GM21367 (cell line): Measurements from ENCODE around the gene POLR1D.

Experiments
- ATAC-seq: cut with Tn5 transposase; IDR thresholded peaks from one replicate; pipeline ENCODE4 v1.9.1; 2021; ENCODE audit not compliant: unreplicated experiment

The POLR1D gene

DNA sequence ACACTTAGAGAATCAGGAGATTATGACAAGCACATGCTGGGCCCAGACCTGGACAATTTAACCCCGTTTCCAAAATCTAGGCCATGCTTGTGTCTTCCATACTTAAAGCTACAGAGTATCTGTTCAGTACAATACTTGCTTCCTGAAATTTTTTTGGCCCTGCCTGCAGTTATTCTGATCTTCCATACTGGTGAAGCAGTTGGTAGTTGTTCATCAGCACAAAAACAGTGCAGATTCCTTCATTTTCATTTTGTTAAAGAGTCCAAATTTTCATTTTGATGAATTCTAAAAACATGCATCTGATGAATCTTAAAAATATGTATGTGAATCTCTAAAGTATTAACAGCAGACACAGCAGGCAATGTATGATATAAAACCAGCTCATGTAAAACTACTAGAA lies 49.2 kb downstream of the POLR1D start:
- no peak for ATAC-seq

DNA sequence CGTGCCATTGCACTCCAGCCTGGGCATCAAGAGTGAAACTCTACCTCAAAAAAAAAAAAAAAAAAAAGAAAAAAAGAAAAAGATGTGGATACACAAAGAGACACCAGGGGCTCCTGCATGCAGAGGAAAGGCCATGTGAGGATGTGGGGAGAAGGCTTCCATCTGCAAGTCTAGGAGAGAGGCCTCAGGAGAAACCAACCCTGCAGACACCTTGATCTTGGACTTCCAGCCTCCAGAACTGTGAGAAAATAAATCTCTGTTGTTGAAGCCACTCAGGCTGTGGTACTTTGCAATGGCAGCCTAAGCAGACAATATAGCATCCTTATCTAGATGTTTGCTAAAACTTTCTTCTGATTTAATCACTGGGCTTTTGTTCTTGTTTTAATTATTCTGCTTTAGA lies 50.3 kb downstream of the POLR1D start:
- ATAC-seq = no peak
